HCT116 (cell line): Measurements from ENCODE around the gene CCDC138.

Experiments used
- CEBPB ChIP-seq: IDR thresholded peaks from 2 replicates; pipeline ENCODE4 v1.6.1; 2012; ENCODE audit warnings: low read depth
- CTCF ChIP-seq, 3 experiments: fragments of 200-600 bp in 1 of 3; sonication (generic) in 1 of 3; IDR thresholded peaks in 2 of 3; conservative IDR thresholded peaks in 1 of 3; 2 replicates each; pipeline ENCODE4 v1.5.1; 2012 to 2017; ENCODE audit warnings: low read depth in 2 of 3, low read length in 2 of 3, antibody characterized with exemption in 1 of 3, borderline replicate concordance in 1 of 3, control low read depth in 1 of 3, mild to moderate bottlenecking in 1 of 3, mixed read lengths in 1 of 3, mixed run types in 1 of 3, moderate library complexity in 1 of 3; ENCODE audit not compliant: insufficient read depth in 1 of 3
- EZH2 ChIP-seq: fragments of 200-600 bp; sonication (generic); IDR thresholded peaks from 2 replicates; pipeline ENCODE4 v1.6.1; 2017; ENCODE audit warnings: antibody characterized with exemption, mixed run types
- EZH2phosphoT487 ChIP-seq: fragments of 200-600 bp; IDR thresholded peaks from 2 replicates; pipeline ENCODE4 v1.6.1; 2018; ENCODE audit warnings: antibody characterized with exemption, borderline replicate concordance
- JUND ChIP-seq: IDR thresholded peaks from 2 replicates; pipeline ENCODE4 v1.6.1; 2012
- POLR2A ChIP-seq: IDR thresholded peaks from 2 replicates; pipeline ENCODE4 v1.7.0; 2011; ENCODE audit warnings: borderline replicate concordance; ENCODE audit not compliant: insufficient read depth, insufficient read length; ENCODE audit errors: extremely low read depth
- POLR2AphosphoS5 ChIP-seq: IDR thresholded peaks from 2 replicates; pipeline ENCODE4 v1.6.1; 2011; ENCODE audit warnings: mild to moderate bottlenecking, low read depth, low read length, moderate library complexity
- RAD21 ChIP-seq: IDR thresholded peaks from 2 replicates; pipeline ENCODE4 v1.6.1; 2012; ENCODE audit warnings: low read depth, mild to moderate bottlenecking
- YY1 ChIP-seq: IDR thresholded peaks from 2 replicates; pipeline ENCODE4 v1.6.1; 2011; ENCODE audit warnings: low read length, low read depth, moderate library complexity, mild to moderate bottlenecking; ENCODE audit not compliant: insufficient replicate concordance; ENCODE audit errors: extremely low read depth
- TF ChIP-seq, protein P1 (sequence below): IDR thresholded peaks from 2 replicates; pipeline ENCODE4 v1.6.1; 2012
- TF ChIP-seq, protein P2 (sequence below): IDR thresholded peaks from 2 replicates; pipeline ENCODE4 v1.6.1; 2012; ENCODE audit warnings: low read depth
- TF ChIP-seq, protein P3 (sequence below): IDR thresholded peaks from 2 replicates; pipeline ENCODE4 v1.6.1; 2012

DNA sequence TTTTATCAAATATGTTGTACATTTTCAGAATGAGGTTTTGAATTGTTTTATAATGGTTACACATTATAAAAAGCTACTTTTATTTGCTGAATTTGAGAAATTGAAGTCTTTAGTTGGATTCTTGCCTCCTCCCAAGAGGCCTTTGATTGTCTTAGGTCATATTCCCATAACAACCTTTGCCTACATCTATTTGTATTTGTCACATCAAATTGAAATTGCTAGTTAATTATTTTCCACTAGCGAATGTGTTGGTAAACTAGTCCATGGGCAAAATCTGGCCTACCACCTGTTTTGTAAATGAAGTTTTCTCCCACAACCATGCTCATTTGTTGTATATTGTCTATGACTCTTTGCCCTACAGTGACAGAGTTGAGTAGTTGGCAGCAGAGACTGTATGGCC is 60.4 kb downstream of the CCDC138 start:
- TF ChIP-seq CTCF (IDR thresholded peaks at IDR 0.05 in 2 of 3, conservative IDR thresholded peaks at IDR 0.05 in 1 of 3; ENCODE audit: borderline replicate concordance in 1 of 3, insufficient read depth in 1 of 3, low read depth in 2 of 3, low read length in 2 of 3) (no peak), POLR2AphosphoS5 (no peak), POLR2A (no peak), EZH2phosphoT487 (no peak), EZH2 (no peak), RAD21 (no peak), YY1 (no peak), CEBPB (no peak), JUND (no peak)
- TF ChIP-seq, protein P1, sequence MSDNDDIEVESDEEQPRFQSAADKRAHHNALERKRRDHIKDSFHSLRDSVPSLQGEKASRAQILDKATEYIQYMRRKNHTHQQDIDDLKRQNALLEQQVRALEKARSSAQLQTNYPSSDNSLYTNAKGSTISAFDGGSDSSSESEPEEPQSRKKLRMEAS, result no peak
- TF ChIP-seq, protein P2, sequence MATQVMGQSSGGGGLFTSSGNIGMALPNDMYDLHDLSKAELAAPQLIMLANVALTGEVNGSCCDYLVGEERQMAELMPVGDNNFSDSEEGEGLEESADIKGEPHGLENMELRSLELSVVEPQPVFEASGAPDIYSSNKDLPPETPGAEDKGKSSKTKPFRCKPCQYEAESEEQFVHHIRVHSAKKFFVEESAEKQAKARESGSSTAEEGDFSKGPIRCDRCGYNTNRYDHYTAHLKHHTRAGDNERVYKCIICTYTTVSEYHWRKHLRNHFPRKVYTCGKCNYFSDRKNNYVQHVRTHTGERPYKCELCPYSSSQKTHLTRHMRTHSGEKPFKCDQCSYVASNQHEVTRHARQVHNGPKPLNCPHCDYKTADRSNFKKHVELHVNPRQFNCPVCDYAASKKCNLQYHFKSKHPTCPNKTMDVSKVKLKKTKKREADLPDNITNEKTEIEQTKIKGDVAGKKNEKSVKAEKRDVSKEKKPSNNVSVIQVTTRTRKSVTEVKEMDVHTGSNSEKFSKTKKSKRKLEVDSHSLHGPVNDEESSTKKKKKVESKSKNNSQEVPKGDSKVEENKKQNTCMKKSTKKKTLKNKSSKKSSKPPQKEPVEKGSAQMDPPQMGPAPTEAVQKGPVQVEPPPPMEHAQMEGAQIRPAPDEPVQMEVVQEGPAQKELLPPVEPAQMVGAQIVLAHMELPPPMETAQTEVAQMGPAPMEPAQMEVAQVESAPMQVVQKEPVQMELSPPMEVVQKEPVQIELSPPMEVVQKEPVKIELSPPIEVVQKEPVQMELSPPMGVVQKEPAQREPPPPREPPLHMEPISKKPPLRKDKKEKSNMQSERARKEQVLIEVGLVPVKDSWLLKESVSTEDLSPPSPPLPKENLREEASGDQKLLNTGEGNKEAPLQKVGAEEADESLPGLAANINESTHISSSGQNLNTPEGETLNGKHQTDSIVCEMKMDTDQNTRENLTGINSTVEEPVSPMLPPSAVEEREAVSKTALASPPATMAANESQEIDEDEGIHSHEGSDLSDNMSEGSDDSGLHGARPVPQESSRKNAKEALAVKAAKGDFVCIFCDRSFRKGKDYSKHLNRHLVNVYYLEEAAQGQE, result no peak
- TF ChIP-seq, protein P3, sequence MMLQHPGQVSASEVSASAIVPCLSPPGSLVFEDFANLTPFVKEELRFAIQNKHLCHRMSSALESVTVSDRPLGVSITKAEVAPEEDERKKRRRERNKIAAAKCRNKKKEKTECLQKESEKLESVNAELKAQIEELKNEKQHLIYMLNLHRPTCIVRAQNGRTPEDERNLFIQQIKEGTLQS, result no peak
